ENCODE results near the gene HLF. TPM values are rescaled to one million over a fixed set of nuclear protein-coding genes. Genes with fewer than 3 reads are reported as not detected.

The HLF gene
- total and polyA plus RNA-seq, 7 experiments from 2014 or later: 0.18 to 2.6 (median 0.36) TPM; not detected in 1

DNA sequence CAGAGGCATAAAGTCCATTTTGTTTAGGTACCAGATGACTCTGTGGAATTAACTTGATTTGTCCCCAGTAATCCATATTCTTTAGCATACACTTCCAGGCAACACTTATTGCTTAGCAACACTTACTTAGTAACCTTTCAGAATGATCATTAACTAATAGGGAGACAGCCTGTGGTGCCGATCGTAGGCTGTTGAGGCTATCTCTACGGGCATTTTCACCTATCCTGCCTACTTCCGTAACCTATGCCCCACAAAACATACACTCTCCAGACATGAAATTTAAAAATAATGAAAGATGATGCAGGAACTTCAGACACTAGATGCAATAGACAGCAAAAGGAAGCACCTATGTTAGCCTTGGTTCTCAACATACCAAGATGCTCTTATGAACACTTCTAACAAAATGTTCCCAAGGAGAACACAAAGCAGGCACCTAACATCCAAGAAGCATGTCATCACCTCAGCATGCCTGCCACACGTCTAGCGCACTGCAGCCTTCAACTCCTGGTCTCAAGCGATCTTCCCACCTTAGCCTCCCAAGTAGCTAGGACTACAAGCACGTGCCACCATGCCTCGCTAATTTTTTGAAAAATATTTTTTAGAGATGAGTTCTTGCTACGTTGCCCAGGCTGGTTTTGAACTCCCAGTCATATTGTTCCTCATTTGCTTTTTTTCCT lies 34.5 kb downstream of the HLF start:
- Histone ChIP-seq H3K36me3 (ENCODE audit: control insufficient read depth in 2 of 3, insufficient read depth in 3 of 3, low read length in 3 of 3) (no peaks in the 10 kb centered on the region), H3K9me3 (ENCODE audit: control insufficient read depth in 2 of 3, low read length in 3 of 3) (no peaks in the 10 kb centered on the region), H3K4me1 (ENCODE audit: control insufficient read depth in 2 of 2, insufficient read depth in 2 of 2, low read length in 2 of 2) (no peaks in the 10 kb centered on the region), H3K27ac (ENCODE audit: low read depth, low read length) (no peak overlapping the region), H3K27me3 (ENCODE audit: control insufficient read depth in 2 of 2, insufficient read depth in 2 of 2, low read length in 2 of 2) (no peaks in the 10 kb centered on the region), H3K4me3 (ENCODE audit: low read length) (no peak overlapping the region)
- CTCF ChIA-PET: no interaction called here
- Mint-ChIP-seq H3K36me3 (no peaks in the 10 kb centered on the region), H3K27ac (no peak overlapping the region), H3K9me3 (no peaks in the 10 kb centered on the region), H3K4me3 (no peak overlapping the region), H3K4me1 (peaks cover 0 to 6% (median 0%) of the 10 kb centered on the region in 7 donors), H3K27me3 (peaks cover 0 to 12% (median 5%) of the 10 kb centered on the region in 5 donors)
- ATAC-seq: no peak
- POLR2A ChIA-PET: interaction anchor here (0.8 kb wide), 1 partner anchor 116 kb away, joined by 3 read pairs; no protein-coding TSS in a partner anchor
- intact Hi-C loops (cut with micrococcal nuclease): loop anchor here in 1 of 2 donors (5.0 kb wide), 2 partner anchors 48 to 247 kb away; no protein-coding TSS in a partner anchor
- no peak for DNase-seq

DNA sequence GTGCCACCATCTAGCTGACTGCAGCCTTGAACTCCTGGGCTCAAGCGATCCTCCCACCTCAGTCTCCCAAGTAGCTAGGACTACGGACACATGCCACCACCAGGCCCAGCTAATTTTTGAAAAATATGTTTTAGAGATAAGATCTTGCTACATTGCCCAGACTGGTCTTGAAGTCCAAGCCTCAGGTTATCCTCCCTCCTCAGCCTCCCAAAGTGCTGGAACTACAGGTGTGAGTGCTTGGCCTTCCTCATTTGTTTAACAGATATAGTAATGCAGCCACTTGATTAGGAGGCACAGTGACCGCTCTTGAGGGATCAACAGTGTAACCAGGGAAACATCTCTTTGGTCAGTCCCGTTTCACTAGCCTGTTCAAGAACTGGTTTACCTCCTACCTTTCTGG lies 35.1 kb downstream of the HLF start:
- H3K4me3 Mint-ChIP-seq: no peak overlapping the region
- no peak overlapping the region for H3K4me3 ChIP-seq (ENCODE audit: low read length)
- no peaks in the 10 kb centered on the region for H3K9me3 ChIP-seq (ENCODE audit: control insufficient read depth in 2 of 3, low read length in 3 of 3)
- H3K27ac ChIP-seq (ENCODE audit: low read depth, low read length): no peak overlapping the region
- ChIA-PET CTCF (no interaction called here), POLR2A (no interaction called here)
- intact Hi-C loops (cut with micrococcal nuclease): loop anchor here in 1 of 2 donors (5.0 kb wide), 2 partner anchors 47 to 248 kb away; no protein-coding TSS in a partner anchor
- H3K4me1 ChIP-seq (ENCODE audit: control insufficient read depth in 2 of 2, insufficient read depth in 2 of 2, low read length in 2 of 2): no peaks in the 10 kb centered on the region
- ATAC-seq: no peak
- no peaks in the 10 kb centered on the region for H3K36me3 ChIP-seq (ENCODE audit: control insufficient read depth in 2 of 3, insufficient read depth in 3 of 3, low read length in 3 of 3)
- DNase-seq: no peak
- peaks cover 0 to 9% (median 5%) of the 10 kb centered on the region in 5 donors for H3K27me3 Mint-ChIP-seq
- no peaks in the 10 kb centered on the region for H3K9me3 Mint-ChIP-seq
- H3K36me3 Mint-ChIP-seq: no peaks in the 10 kb centered on the region
- H3K27ac Mint-ChIP-seq: no peak overlapping the region
- peaks cover 0 to 5% (median 0%) of the 10 kb centered on the region in 7 donors for H3K4me1 Mint-ChIP-seq
- H3K27me3 ChIP-seq (ENCODE audit: control insufficient read depth in 2 of 2, insufficient read depth in 2 of 2, low read length in 2 of 2): no peaks in the 10 kb centered on the region

DNA sequence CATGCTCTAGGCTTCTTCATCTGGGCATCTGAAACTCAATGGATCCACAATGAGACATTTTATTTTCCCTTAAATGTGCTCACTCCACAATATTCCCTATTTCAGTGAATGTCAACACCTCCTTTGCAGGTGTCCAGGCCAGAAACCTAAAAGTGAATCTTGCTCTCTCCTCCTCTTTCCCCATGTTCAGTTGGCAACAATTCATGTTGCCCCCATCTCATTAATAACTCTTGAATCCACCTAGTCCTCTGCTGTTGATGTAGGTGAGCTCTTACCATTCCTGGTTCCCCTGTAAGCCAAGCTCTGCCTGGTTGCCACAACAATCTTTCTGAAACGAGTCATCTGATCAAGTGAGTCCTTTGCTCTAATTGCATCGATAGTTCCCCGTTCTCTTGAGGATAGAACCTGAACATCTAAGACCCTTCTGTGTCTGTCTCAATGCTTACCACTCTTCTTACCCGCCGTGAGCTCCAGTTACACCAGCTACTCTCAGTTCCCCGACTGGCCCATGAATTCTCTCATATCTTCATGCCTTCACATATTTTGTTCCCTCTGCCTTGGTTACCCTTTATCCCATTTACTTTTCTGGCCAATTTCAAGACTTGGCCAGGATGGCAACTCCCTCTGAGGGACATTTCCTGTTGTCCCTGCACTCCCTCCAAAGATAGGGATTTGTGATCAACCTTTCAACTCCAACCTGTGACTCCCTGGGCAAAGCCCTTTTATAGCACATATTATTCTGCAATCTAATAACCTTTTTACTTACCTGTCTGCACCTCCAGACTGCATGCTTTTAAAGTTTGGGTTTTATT lies 35.9 kb downstream of the HLF start:
- Histone ChIP-seq H3K27ac (ENCODE audit: low read depth, low read length) (no peak overlapping the region), H3K4me1 (ENCODE audit: control insufficient read depth in 2 of 2, insufficient read depth in 2 of 2, low read length in 2 of 2) (no peaks in the 10 kb centered on the region), H3K9me3 (ENCODE audit: control insufficient read depth in 2 of 3, low read length in 3 of 3) (no peaks in the 10 kb centered on the region), H3K4me3 (ENCODE audit: low read length) (no peak overlapping the region), H3K36me3 (ENCODE audit: control insufficient read depth in 2 of 3, insufficient read depth in 3 of 3, low read length in 3 of 3) (no peaks in the 10 kb centered on the region), H3K27me3 (ENCODE audit: control insufficient read depth in 2 of 2, insufficient read depth in 2 of 2, low read length in 2 of 2) (no peaks in the 10 kb centered on the region)
- intact Hi-C loops (cut with micrococcal nuclease): no loop called here
- peaks cover 0 to 9% (median 5%) of the 10 kb centered on the region in 5 donors for H3K27me3 Mint-ChIP-seq
- POLR2A ChIA-PET: no interaction called here
- ATAC-seq (no peak), DNase-seq (no peak)
- no peak overlapping the region for H3K27ac Mint-ChIP-seq
- peaks cover 0 to under 1% (median 0%) of the 10 kb centered on the region in 7 donors for H3K4me1 Mint-ChIP-seq
- H3K9me3 Mint-ChIP-seq: no peaks in the 10 kb centered on the region
- CTCF ChIA-PET: no interaction called here
- H3K4me3 Mint-ChIP-seq: no peak overlapping the region
- no peaks in the 10 kb centered on the region for H3K36me3 Mint-ChIP-seq

DNA sequence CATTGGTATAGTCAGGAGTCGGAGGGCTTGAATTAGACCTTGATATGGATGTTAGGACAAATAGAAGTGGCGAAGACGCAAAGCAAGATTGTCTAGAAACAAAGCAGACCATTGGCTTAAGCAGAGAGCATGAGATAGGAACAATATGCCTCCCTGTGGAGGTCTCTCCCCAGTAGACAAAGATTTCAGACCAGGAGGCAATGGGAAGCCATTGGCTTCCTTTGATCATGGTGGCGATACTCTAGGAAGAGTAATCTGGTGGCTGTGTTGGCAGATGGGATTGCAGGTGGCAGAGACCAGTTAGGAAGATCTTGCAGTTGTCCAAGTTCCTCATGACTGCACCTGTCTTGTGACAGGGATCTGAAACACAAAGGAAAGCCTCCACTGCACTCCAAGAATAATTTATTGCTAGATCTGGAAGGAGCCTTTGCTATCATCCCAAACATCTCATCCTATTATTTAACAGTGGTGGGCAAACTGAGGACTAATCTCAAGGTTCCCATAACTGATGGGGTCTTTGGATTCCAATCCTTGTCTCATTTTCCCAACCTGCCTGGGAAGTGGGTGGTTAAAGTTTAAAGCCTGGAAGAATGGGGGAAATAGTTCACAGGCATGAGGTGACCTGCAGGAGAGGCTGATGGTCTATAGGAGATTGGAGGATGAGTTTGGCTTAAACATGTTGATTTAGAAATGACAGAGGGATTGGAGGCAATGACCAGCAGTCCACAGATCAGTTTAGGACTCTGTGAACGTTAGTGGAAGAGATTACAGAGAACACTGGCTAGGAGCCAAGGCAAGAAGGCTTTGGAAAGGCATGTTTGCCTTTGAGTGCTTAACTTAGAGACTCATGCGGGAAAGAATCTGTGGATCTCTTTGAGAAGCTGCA lies 37.0 kb downstream of the HLF start:
- Mint-ChIP-seq H3K27me3 (peaks cover 0 to 9% (median 5%) of the 10 kb centered on the region in 5 donors), H3K27ac (no peak overlapping the region), H3K9me3 (no peaks in the 10 kb centered on the region), H3K4me1 (peaks cover 0 to 1% (median 0%) of the 10 kb centered on the region in 7 donors), H3K4me3 (no peak overlapping the region), H3K36me3 (no peaks in the 10 kb centered on the region)
- H3K9me3 ChIP-seq (ENCODE audit: control insufficient read depth in 2 of 3, low read length in 3 of 3): no peaks in the 10 kb centered on the region
- DNase-seq (no peak), ATAC-seq (no peak)
- no peaks in the 10 kb centered on the region for H3K27me3 ChIP-seq (ENCODE audit: control insufficient read depth in 2 of 2, insufficient read depth in 2 of 2, low read length in 2 of 2)
- no peaks in the 10 kb centered on the region for H3K36me3 ChIP-seq (ENCODE audit: control insufficient read depth in 2 of 3, insufficient read depth in 3 of 3, low read length in 3 of 3)
- no peak overlapping the region for H3K4me3 ChIP-seq (ENCODE audit: low read length)
- POLR2A ChIA-PET: no interaction called here
- CTCF ChIA-PET: no interaction called here
- no peaks in the 10 kb centered on the region for H3K4me1 ChIP-seq (ENCODE audit: control insufficient read depth in 2 of 2, insufficient read depth in 2 of 2, low read length in 2 of 2)
- intact Hi-C loops (cut with micrococcal nuclease): no loop called here
- no peak overlapping the region for H3K27ac ChIP-seq (ENCODE audit: low read depth, low read length)

DNA sequence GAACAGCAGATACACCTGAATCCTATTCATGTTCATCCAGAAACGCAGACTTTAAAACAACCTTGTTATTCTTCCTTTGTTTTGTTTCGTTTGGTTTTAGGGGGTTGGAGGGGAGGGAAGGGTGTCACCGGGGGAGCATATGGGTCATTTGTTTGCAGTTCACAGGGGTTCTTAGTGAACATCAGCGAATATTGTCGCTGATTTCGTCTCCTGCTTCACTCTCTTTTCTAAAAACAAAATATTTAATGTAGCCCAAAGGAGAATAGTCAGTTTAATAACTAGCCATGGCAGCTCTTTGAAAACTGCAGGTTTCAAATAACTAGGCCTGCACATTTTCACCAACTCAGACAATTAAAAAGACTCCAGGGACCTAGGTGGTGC lies 37.6 kb downstream of the HLF start:
- Histone ChIP-seq H3K4me1 (ENCODE audit: control insufficient read depth in 2 of 2, insufficient read depth in 2 of 2, low read length in 2 of 2) (no peaks in the 10 kb centered on the region), H3K36me3 (ENCODE audit: control insufficient read depth in 2 of 3, insufficient read depth in 3 of 3, low read length in 3 of 3) (no peaks in the 10 kb centered on the region), H3K4me3 (ENCODE audit: low read length) (no peak overlapping the region), H3K27ac (ENCODE audit: low read depth, low read length) (no peak overlapping the region), H3K9me3 (ENCODE audit: control insufficient read depth in 2 of 3, low read length in 3 of 3) (no peaks in the 10 kb centered on the region), H3K27me3 (ENCODE audit: control insufficient read depth in 2 of 2, insufficient read depth in 2 of 2, low read length in 2 of 2) (no peaks in the 10 kb centered on the region)
- Mint-ChIP-seq H3K4me1 (peaks cover 0 to 1% (median 0%) of the 10 kb centered on the region in 7 donors), H3K36me3 (no peaks in the 10 kb centered on the region), H3K27ac (no peak overlapping the region), H3K27me3 (peaks cover 0 to 10% (median 4%) of the 10 kb centered on the region in 5 donors), H3K9me3 (no peaks in the 10 kb centered on the region), H3K4me3 (no peak overlapping the region)
- no peak for ATAC-seq
- POLR2A ChIA-PET: no interaction called here
- intact Hi-C loops (cut with micrococcal nuclease): no loop called here
- no peak for DNase-seq
- CTCF ChIA-PET: interaction anchor here (1.5 kb wide), 1 partner anchor 309 kb away, joined by 5 read pairs; no protein-coding TSS in a partner anchor

DNA sequence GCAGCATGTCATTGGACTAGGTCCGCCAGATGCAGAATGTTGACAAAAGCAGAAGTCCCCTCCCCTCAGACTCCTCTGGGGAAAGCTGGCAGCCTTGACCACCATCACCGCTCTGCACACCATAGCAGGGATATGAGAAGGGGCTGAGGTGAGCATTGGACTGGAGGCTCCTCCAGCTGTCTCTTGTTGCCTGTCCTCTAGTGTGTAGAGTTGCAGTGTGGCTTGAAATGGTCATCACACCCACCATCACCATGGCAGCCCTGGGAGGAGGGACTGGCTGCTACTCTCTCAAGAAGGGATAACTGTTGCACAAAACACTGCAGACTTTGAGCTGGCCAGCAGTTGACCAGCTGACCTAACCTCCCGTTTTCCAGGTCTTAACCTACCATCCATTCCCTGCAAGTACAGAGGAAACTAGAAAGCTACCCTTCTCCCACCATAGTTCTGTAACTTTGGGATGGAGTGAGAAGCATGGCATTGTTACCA lies 38.3 kb downstream of the HLF start:
- no peak for DNase-seq
- H3K9me3 Mint-ChIP-seq: no peaks in the 10 kb centered on the region
- no peak overlapping the region for H3K27ac Mint-ChIP-seq
- ChIA-PET POLR2A (no interaction called here), CTCF (interaction anchor here (1.5 kb wide), 1 partner anchor 310 kb away, joined by 5 read pairs; no protein-coding TSS in a partner anchor)
- peaks cover 5 to 16% (median 6%) of the 10 kb centered on the region in 5 donors for H3K27me3 Mint-ChIP-seq
- ATAC-seq: no peak
- peaks cover 0 to 1% (median 0%) of the 10 kb centered on the region in 7 donors for H3K4me1 Mint-ChIP-seq
- intact Hi-C loops (cut with micrococcal nuclease): no loop called here
- Histone ChIP-seq H3K36me3 (ENCODE audit: control insufficient read depth in 2 of 3, insufficient read depth in 3 of 3, low read length in 3 of 3) (no peaks in the 10 kb centered on the region), H3K9me3 (ENCODE audit: control insufficient read depth in 2 of 3, low read length in 3 of 3) (no peaks in the 10 kb centered on the region), H3K27ac (ENCODE audit: low read depth, low read length) (no peak overlapping the region), H3K27me3 (ENCODE audit: control insufficient read depth in 2 of 2, insufficient read depth in 2 of 2, low read length in 2 of 2) (no peaks in the 10 kb centered on the region), H3K4me3 (ENCODE audit: low read length) (no peak overlapping the region), H3K4me1 (ENCODE audit: control insufficient read depth in 2 of 2, insufficient read depth in 2 of 2, low read length in 2 of 2) (no peaks in the 10 kb centered on the region)
- H3K4me3 Mint-ChIP-seq: no peak overlapping the region
- no peaks in the 10 kb centered on the region for H3K36me3 Mint-ChIP-seq
